Measurements from ENCODE around the gene POU4F1. TPM values are rescaled to one million over a fixed set of nuclear protein-coding genes. Genes with fewer than 3 reads are reported as not detected.

The POU4F1 gene
- total and polyA plus RNA-seq, 2 of the 13 experiments (the other 11 are each of a cell fraction or from before 2014, with no cell fraction given): 1.0 to 1.1 TPM

DNA sequence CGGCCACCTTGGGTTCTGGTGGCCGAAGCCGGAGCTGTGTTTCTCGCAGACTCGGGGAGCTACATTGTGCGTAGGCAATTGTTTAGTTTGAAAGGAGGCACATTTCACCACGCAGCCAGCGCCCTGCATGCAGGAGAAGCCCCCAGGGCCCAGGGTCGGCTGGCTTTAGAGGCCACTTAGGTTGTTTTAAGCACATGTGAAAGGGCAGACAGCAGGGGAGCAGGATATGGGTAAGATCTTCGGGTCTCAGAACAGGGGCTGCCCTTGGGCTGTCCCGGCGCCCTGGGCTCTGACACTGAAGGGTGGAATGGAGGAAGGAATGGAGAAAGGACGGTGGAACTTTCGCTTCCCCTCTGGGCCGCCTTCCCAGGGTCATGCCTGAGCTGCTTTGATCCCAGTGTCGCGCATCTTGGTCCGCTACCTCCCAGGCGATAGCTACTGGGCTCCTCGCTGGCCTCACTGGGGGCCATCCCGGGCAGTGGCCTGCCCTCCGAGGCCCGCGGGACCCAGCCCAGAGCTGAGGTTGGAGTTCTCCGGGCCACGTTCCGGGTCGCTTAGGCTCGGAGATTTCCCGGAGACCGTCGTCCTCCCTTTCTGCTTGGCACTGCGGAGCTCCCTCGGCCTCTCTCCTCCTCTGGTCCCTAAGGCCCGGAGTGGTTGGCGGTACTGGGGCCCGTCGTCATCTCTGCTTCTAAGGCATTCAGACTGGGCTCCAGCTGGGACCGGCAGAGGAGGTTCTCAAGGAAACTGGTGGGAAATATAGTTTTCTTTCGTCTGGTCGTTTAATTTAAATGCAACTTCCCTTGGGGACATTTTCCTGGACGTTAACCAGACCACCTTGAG, 4.3 kb upstream of the POU4F1 start:
- Histone ChIP-seq H2AFZ (ENCODE audit: low read length) (no peak overlapping the region), H3K9ac (ENCODE audit: insufficient read depth, low read depth, low read length) (no peak overlapping the region), H3K27me3 (ENCODE audit: control insufficient read depth in 1 of 2, insufficient read depth in 2 of 2, low read length in 2 of 2) (peaks cover 3 to 73% of the 10 kb centered on the region in 2 experiments), H4K20me1 (ENCODE audit: insufficient read depth, low read length) (no peaks in the 10 kb centered on the region; the same call in 1 of the 2 replicates), H3K9me3 (ENCODE audit: low read length) (no peaks in the 10 kb centered on the region), H3K4me2 (ENCODE audit: low read depth, low read length) (peak overlapping the region; percentile 26; the same call in 1 of the 2 replicates), H3K27ac (ENCODE audit: extremely low read length, insufficient read depth, low read length) (no peak overlapping the region), H3K4me1 (ENCODE audit: insufficient read depth, low read length) (peaks cover 42% of the 10 kb centered on the region), H3K4me3 (replicated peaks in 1 of 3; ENCODE audit: insufficient read depth in 1 of 3, low read depth in 2 of 3, low read length in 3 of 3) (no peak overlapping the region; a peak in 1 of 6 replicates), H3K36me3 (replicated peaks in 1 of 2; ENCODE audit: control insufficient read depth in 1 of 2, insufficient read depth in 2 of 2, low read length in 2 of 2) (no peaks in the 10 kb centered on the region), H3K79me2 (ENCODE audit: insufficient read depth, low read length) (no peaks in the 10 kb centered on the region)
- no peak for DNase-seq (ENCODE audit: low spot score)
- ChIA-PET POLR2A (no interaction called here), CTCF (ENCODE audit: low intra/inter-chr PET ratio, low total read pairs) (no interaction called here)
- 58% methylated on average over 17 of the region's 42 CpGs for WGBS (ENCODE audit: low lambda C conversion rate)
- intact Hi-C loops (cut with micrococcal nuclease; ENCODE audit: unreplicated experiment) (loop anchor here (2.0 kb wide), 1 partner anchor 39 kb away; no protein-coding TSS in a partner anchor), in situ Hi-C loops (cut with HindIII; ENCODE audit: extremely low pct_ligation_motif_present, low pct_unique_long_range_greater_than_20kb) (no loop called here)
- no peak for ATAC-seq
- TF ChIP-seq ZNF790 (CRISPR knock-in tag; IDR thresholded peaks at IDR 0.05; ENCODE audit: borderline replicate concordance): no peak
- TF ChIP-seq, protein P1, sequence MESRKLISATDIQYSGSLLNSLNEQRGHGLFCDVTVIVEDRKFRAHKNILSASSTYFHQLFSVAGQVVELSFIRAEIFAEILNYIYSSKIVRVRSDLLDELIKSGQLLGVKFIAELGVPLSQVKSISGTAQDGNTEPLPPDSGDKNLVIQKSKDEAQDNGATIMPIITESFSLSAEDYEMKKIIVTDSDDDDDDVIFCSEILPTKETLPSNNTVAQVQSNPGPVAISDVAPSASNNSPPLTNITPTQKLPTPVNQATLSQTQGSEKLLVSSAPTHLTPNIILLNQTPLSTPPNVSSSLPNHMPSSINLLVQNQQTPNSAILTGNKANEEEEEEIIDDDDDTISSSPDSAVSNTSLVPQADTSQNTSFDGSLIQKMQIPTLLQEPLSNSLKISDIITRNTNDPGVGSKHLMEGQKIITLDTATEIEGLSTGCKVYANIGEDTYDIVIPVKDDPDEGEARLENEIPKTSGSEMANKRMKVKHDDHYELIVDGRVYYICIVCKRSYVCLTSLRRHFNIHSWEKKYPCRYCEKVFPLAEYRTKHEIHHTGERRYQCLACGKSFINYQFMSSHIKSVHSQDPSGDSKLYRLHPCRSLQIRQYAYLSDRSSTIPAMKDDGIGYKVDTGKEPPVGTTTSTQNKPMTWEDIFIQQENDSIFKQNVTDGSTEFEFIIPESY (CRISPR knock-in tag; IDR thresholded peaks at IDR 0.05): peak; percentile 30; the same call in 1 of the 2 replicates
- FAIRE-seq: no peak
- BruUV-seq (replicated peaks): no TSS peak
